HCT116 (cell line): ENCODE measurements around the gene EEFSEC. TPM values are rescaled to one million over a fixed set of nuclear protein-coding genes. Genes with fewer than 3 reads are reported as not detected.

ENCODE experiments used
- ATAC-seq: fragments of 200-7000 bp; cut with Tn5 transposase; 2 replicates; pipeline ENCODE4 v1.9.1; 2020; ENCODE audit warnings: mild to moderate bottlenecking, moderate library complexity
- BruUV-seq: library from RNA; stranded (reverse); fragments of 400-500 nt; replicated peaks from 2 replicates; lab custom pipeline; 2021; lab: Mats Ljungman, UMichigan
- CTCF ChIA-PET: fragments of 300-600 bp; sonication (Branson Sonifier 250); formaldehyde crosslinking; loops from one replicate; lab custom pipeline; 2021; ENCODE audit warnings: antibody characterized with exemption; lab: Charles Lee
- POLR2A ChIA-PET: fragments of 300-600, 350-600 bp; sonication (Branson Sonifier 250); formaldehyde crosslinking; loops from one replicate; lab custom pipeline; 2021; ENCODE audit warnings: antibody characterized with exemption; lab: Charles Lee
- RAD21 ChIA-PET, 2 experiments: fragments of 300-600 bp; sonication (Branson Sonifier 250); formaldehyde crosslinking; loops; one replicate each; lab custom pipeline; 2023; ENCODE audit warnings: low total read pairs in 2 of 2; ENCODE audit not compliant: uncharacterized antibody in 2 of 2, unreplicated experiment in 2 of 2, low non-redundant PET in 1 of 2; lab: Charles Lee
- DNase-seq: peaks from one replicate; pipeline ENCODE4 v3.0.0-alpha.2; 2010; ENCODE audit warnings: low read depth, low spot score
- H2AFZ ChIP-seq: fragments of 200-600 bp; shearing (Covaris generic), sonication (generic); 2 replicates; pipeline ENCODE4 v1.6.1; 2017; ENCODE audit warnings: low read depth, mixed run types, mixed read lengths, antibody characterized with exemption, low read length; ENCODE audit not compliant: poor library complexity, severe bottlenecking
- H3K27ac ChIP-seq: 2 replicates; pipeline ENCODE4 v1.5.1; 2012; ENCODE audit warnings: low read depth, low read length
- H3K27me3 ChIP-seq: fragments of 200-600 bp; sonication (generic); 2 replicates; pipeline ENCODE4 v1.6.1; 2016; ENCODE audit warnings: mixed run types, low read length, mixed read lengths; ENCODE audit not compliant: insufficient read depth
- H3K36me3 ChIP-seq, 2 experiments: fragments of 200-500 bp in 1 of 2; fragments of 200-600 bp in 1 of 2; sonication (Bioruptor generic) in 1 of 2; sonication (generic) in 1 of 2; 2 replicates each; pipeline versions ENCODE4 v1.5.1 to v1.6.1; 2014 to 2016; ENCODE audit warnings: low read length in 2 of 2, inconsistent platforms in 1 of 2, mixed read lengths in 1 of 2, mixed run types in 1 of 2; ENCODE audit not compliant: insufficient read depth in 2 of 2, control insufficient read depth in 1 of 2
- H3K4me1 ChIP-seq, 2 experiments: fragments of 200-600 bp in 1 of 2; sonication (generic) in 1 of 2; 2 replicates each; pipeline versions ENCODE4 v1.5.1 to v1.6.1; 2012 to 2017; ENCODE audit warnings: low read length in 2 of 2, inconsistent platforms in 1 of 2, mild to moderate bottlenecking in 1 of 2, mixed read lengths in 1 of 2, mixed run types in 1 of 2, moderate library complexity in 1 of 2; ENCODE audit not compliant: insufficient read depth in 2 of 2, control insufficient read depth in 1 of 2
- H3K4me2 ChIP-seq: fragments of 200-600 bp; sonication (generic); 2 replicates; pipeline ENCODE4 v1.6.1; 2017; ENCODE audit warnings: mixed run types, low read length, mixed read lengths
- H3K4me3 ChIP-seq, 2 experiments: fragments of 200-600 bp in 1 of 2; sonication (generic) in 1 of 2; replicated peaks in 1 of 2; 2 replicates each; pipeline ENCODE4 v1.5.1; 2011 to 2016; ENCODE audit warnings: low read length in 2 of 2, control low read depth in 1 of 2, low read depth in 1 of 2, mild to moderate bottlenecking in 1 of 2, mixed read lengths in 1 of 2, mixed run types in 1 of 2
- H3K79me2 ChIP-seq: fragments of 200-600 bp; sonication (generic); 2 replicates; pipeline ENCODE4 v1.6.1; 2017; ENCODE audit warnings: mild to moderate bottlenecking, mixed run types, low read length, moderate library complexity, mixed read lengths; ENCODE audit not compliant: insufficient read depth
- H3K9ac ChIP-seq: fragments of 200-600 bp; sonication (generic); 2 replicates; pipeline ENCODE4 v1.6.1; 2016; ENCODE audit warnings: low read length, mixed read lengths
- H3K9me2 ChIP-seq: fragments of 200-600 bp; sonication (generic), shearing (Covaris generic); 2 replicates; pipeline ENCODE4 v1.6.1; 2017; ENCODE audit warnings: mixed run types, mild to moderate bottlenecking, moderate library complexity; ENCODE audit not compliant: insufficient read depth
- H3K9me3 ChIP-seq, 2 experiments: fragments of 200-500 bp in 1 of 2; fragments of 200-600 bp in 1 of 2; sonication (Bioruptor generic) in 1 of 2; sonication (generic) in 1 of 2; 2 replicates each; pipeline ENCODE4 v1.6.1; 2014 to 2017; ENCODE audit warnings: low read length in 2 of 2, mixed read lengths in 2 of 2, inconsistent platforms in 1 of 2, low read depth in 1 of 2, mild to moderate bottlenecking in 1 of 2, mixed run types in 1 of 2, moderate library complexity in 1 of 2; ENCODE audit not compliant: control insufficient read depth in 1 of 2, insufficient read depth in 1 of 2
- H4K20me1 ChIP-seq: fragments of 200-600 bp; sonication (generic), shearing (Covaris generic); 2 replicates; pipeline ENCODE4 v1.6.1; 2017; ENCODE audit warnings: mixed run types, mild to moderate bottlenecking, moderate library complexity; ENCODE audit not compliant: insufficient read depth
- CBX3 ChIP-seq: IDR thresholded peaks from 2 replicates; pipeline ENCODE4 v1.6.1; 2012; ENCODE audit warnings: low read depth
- EGR1 ChIP-seq: IDR thresholded peaks from 2 replicates; pipeline ENCODE4 v1.6.1; 2012; ENCODE audit warnings: low read depth
- EZH2 ChIP-seq: fragments of 200-600 bp; sonication (generic); IDR thresholded peaks from 2 replicates; pipeline ENCODE4 v1.6.1; 2017; ENCODE audit warnings: antibody characterized with exemption, mixed run types
- EZH2phosphoT487 ChIP-seq: fragments of 200-600 bp; IDR thresholded peaks from 2 replicates; pipeline ENCODE4 v1.6.1; 2018; ENCODE audit warnings: antibody characterized with exemption, borderline replicate concordance
- FOSL1 ChIP-seq: IDR thresholded peaks from 2 replicates; pipeline ENCODE4 v1.6.1; 2012; ENCODE audit warnings: low read depth
- JUND ChIP-seq: IDR thresholded peaks from 2 replicates; pipeline ENCODE4 v1.6.1; 2012
- MAX ChIP-seq: IDR thresholded peaks from 2 replicates; pipeline ENCODE4 v1.6.1; 2012
- POLR2A ChIP-seq: IDR thresholded peaks from 2 replicates; pipeline ENCODE4 v1.7.0; 2011; ENCODE audit warnings: borderline replicate concordance; ENCODE audit not compliant: insufficient read depth, insufficient read length; ENCODE audit errors: extremely low read depth
- POLR2AphosphoS5 ChIP-seq: IDR thresholded peaks from 2 replicates; pipeline ENCODE4 v1.6.1; 2011; ENCODE audit warnings: mild to moderate bottlenecking, low read depth, low read length, moderate library complexity
- RAD21 ChIP-seq: IDR thresholded peaks from 2 replicates; pipeline ENCODE4 v1.6.1; 2012; ENCODE audit warnings: low read depth, mild to moderate bottlenecking
- REST ChIP-seq: IDR thresholded peaks from 2 replicates; pipeline ENCODE4 v1.6.1; 2012; ENCODE audit warnings: low read depth
- SIN3A ChIP-seq: IDR thresholded peaks from 2 replicates; pipeline ENCODE4 v1.6.1; 2012; ENCODE audit warnings: low read depth
- SP1 ChIP-seq: IDR thresholded peaks from 2 replicates; pipeline ENCODE4 v1.6.1; 2012; ENCODE audit warnings: low read depth
- SRF ChIP-seq: IDR thresholded peaks from 2 replicates; pipeline ENCODE4 v1.6.1; 2012; ENCODE audit warnings: low read depth
- ZNF274 ChIP-seq: fragments of 200-500 bp; sonication (Bioruptor generic); IDR thresholded peaks from 2 replicates; pipeline ENCODE4 v1.6.1; 2014; ENCODE audit warnings: mild to moderate bottlenecking, low read depth, low read length, inconsistent platforms
- intact Hi-C: fragments of 100-400 bp; cut with micrococcal nuclease; formaldehyde crosslinking; loops from 2 replicates; pipeline ENCODE4 v1.10.0; 2022
- total RNA-seq: library from RNA; stranded (reverse); gene quantifications from one replicate; pipeline ENCODE4 v1.2.1, GENCODE V29; 2021; ENCODE audit not compliant: unreplicated experiment

Gene EEFSEC
- total RNA-seq, 1 experiment from 2014 or later = 16.1 TPM

- intact Hi-C loops = no loop called here
These were observed 22.5 kb downstream of the EEFSEC start for GRCh38 chr3:128175768-128176167.

More at GRCh38 chr3:128175768-128176167, 22.5 kb downstream of the EEFSEC start:
- POLR2A ChIA-PET = no interaction called here
- BruUV-seq = no TSS peak
- CTCF ChIA-PET = interaction anchor here (0.9 kb wide), 1 partner anchor 409 kb away, joined by 4 read pairs; no protein-coding TSS in a partner anchor
- Histone ChIP-seq H3K27me3 (no peaks in the 10 kb centered on the region), H4K20me1 (no peaks in the 10 kb centered on the region; the same call in 1 of the 2 replicates), H2AFZ (no peak overlapping the region), H3K9me3 (no peaks in the 10 kb centered on the region), H3K4me3 (no peak overlapping the region), H3K4me1 (peaks cover 0 to 6% of the 10 kb centered on the region in 2 experiments; a peak in 1 of 4 replicates), H3K9ac (no peak overlapping the region), H3K79me2 (peaks cover 2% of the 10 kb centered on the region), H3K9me2 (no peaks in the 10 kb centered on the region), H3K27ac (no peak overlapping the region), H3K36me3 (no peaks in the 10 kb centered on the region), H3K4me2 (no peak overlapping the region)
- RAD21 ChIA-PET = no interaction called here
- no peak for DNase-seq
- no peak for ATAC-seq
- TF ChIP-seq CBX3 (no peak), POLR2AphosphoS5 (no peak), REST (no peak), SP1 (no peak), EZH2 (no peak), EZH2phosphoT487 (no peak), ZNF274 (no peak), POLR2A (no peak), SRF (no peak), JUND (no peak), FOSL1 (no peak), MAX (no peak), RAD21 (no peak), EGR1 (no peak), SIN3A (no peak)
